ENCODE data around the gene CASD1.

CASD1 gene

DNA sequence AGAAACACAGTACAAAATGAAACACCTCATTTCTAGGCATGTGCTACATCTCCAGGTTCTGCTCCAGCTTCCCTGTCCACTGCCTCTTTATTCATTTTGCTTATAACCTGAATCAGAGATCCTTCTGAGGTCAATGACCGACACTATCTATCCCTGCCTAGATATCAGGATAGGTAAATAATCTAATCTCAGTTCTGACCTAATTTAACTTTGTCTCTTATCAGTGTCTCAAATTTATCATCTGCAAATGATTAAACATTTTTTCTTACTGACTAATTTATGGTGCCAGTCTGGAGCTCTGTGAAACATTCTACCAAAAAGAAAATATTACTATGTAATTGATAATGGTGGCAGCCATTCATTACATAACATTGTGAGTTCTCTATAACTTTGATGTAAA lies 85.3 kb downstream of the CASD1 start:
- TF ChIP-seq, protein P1, sequence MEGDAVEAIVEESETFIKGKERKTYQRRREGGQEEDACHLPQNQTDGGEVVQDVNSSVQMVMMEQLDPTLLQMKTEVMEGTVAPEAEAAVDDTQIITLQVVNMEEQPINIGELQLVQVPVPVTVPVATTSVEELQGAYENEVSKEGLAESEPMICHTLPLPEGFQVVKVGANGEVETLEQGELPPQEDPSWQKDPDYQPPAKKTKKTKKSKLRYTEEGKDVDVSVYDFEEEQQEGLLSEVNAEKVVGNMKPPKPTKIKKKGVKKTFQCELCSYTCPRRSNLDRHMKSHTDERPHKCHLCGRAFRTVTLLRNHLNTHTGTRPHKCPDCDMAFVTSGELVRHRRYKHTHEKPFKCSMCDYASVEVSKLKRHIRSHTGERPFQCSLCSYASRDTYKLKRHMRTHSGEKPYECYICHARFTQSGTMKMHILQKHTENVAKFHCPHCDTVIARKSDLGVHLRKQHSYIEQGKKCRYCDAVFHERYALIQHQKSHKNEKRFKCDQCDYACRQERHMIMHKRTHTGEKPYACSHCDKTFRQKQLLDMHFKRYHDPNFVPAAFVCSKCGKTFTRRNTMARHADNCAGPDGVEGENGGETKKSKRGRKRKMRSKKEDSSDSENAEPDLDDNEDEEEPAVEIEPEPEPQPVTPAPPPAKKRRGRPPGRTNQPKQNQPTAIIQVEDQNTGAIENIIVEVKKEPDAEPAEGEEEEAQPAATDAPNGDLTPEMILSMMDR (IDR thresholded peaks at IDR 0.05; ENCODE audit: extremely low read depth, missing control alignments): no peak
- no peak for DNase-seq (ENCODE audit: low spot score)

DNA sequence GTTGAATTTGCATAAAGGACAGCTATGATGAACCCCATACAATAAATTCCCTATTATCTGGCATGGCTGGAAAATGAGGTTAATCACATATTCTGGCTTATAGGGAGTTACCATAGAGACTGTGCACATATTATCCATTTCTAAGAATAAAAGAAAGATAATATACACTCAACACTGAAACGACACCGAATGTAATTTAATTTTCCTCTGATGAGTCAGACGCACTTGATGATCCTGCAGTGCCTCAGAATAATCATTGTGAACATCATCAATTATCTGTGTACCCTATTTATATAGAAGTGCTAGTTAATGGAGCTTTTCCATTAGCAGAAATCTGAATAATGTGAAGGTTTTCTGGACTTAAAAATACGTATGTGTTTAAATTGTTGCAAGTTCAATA lies 86.1 kb downstream of the CASD1 start:
- TF ChIP-seq, protein P1 (IDR thresholded peaks at IDR 0.05; ENCODE audit: extremely low read depth, missing control alignments): no peak
- DNase-seq (ENCODE audit: low spot score): no peak

DNA sequence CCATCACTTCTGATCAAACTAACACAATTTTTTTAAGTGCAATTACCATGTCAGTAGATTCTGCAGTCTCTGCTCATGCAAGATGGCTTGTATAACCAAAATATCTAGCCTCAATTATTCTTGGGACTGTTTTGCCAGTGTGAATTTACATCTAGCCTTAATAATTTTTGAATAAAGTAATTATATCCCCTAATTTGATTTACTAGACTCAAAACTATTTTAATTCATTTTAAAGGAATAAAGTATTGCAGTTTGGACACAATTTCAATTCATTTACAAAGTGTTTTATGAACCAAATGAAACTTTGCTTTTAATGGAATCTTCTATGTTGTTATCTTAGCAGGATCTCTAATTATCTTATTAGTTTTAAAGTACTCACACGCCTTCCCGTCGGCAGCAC lies 90.7 kb downstream of the CASD1 start:
- TF ChIP-seq, protein P1 (IDR thresholded peaks at IDR 0.05; ENCODE audit: extremely low read depth, missing control alignments): no peak
- DNase-seq (ENCODE audit: low spot score): no peak

DNA sequence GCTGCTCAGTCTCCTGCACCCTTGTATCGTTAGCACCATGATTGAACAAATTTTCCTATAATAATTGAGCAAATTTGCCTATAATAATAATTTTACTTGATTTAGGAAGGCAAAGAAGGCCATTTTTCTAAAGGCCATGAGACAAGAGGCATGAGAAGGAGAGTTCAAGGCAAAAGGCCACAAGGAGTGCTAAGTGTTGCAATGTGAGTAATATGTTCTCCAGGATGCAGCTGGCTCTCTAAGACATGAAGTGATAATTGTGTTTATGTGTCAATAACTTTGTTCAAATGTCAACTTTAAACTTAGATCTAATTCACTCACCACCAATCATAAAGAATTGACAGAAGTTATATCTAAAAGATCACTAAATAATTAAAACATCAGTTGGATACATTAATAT lies 92.6 kb downstream of the CASD1 start:
- TF ChIP-seq, protein P1 (IDR thresholded peaks at IDR 0.05; ENCODE audit: extremely low read depth, missing control alignments): no peak
- DNase-seq (ENCODE audit: low spot score): no peak

DNA sequence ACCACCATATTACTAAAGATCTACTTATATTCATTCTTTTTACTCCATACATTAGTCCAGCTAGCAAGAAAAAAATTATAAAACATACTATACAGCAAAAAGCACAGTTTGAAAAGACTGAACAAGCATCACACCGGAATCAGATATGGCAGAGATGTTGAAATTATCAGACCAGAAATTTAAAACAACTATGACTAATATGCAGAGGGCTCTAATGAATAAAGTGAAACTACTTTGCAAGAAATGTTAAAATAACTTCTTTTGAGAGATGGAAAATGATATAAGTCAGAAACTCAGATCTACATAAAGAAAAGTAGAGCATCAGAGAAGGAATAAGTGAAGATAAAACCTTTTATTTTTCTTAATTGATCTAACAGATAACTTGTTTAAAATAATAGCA lies 95.4 kb downstream of the CASD1 start:
- no peak for DNase-seq (ENCODE audit: low spot score)
- TF ChIP-seq, protein P1 (IDR thresholded peaks at IDR 0.05; ENCODE audit: extremely low read depth, missing control alignments): no peak
